ENCODE results near the gene HAUS2. TPM values are rescaled to one million over a fixed set of nuclear protein-coding genes. Genes with fewer than 3 reads are reported as not detected.

Gene HAUS2
- total RNA-seq (33.5 and 37.8 TPM in 2 replicates), polyA plus RNA-seq (9.9 and 12.6 TPM in 2 replicates), polyA minus RNA-seq (6.0 and 8.8 TPM in 2 replicates), Bru-seq, nascent RNA (percentile 80 among the genes with signal in this experiment), BruChase-seq, experiment 1, labeled RNA remaining after a 6-hour chase (percentile 92 among the genes with signal in this experiment), BruChase-seq, experiment 2, labeled RNA remaining after a 2-hour chase (percentile 85 among the genes with signal in this experiment)
- polyA plus RNA-seq (2011; cell fraction: cytosol; rRNA removed), result 21.0 and 21.6 TPM in 2 replicates
- 8.0 and 11.9 TPM in 2 replicates for polyA plus RNA-seq (2011; cell fraction: nucleus; rRNA removed)
- 18.0 and 30.5 TPM in 2 replicates for polyA plus RNA-seq (2012)
- polyA minus RNA-seq (2011; cell fraction: cytosol; rRNA and poly(A)+ RNA removed), result 13.2 TPM
- 5.6 and 8.0 TPM in 2 replicates for polyA minus RNA-seq (2011; cell fraction: nucleus; rRNA and poly(A)+ RNA removed)
- long read RNA-seq, transcript HAUS2-201 (6 exons, 3,949 nt), result major isoform, 13 of 35 reads
- long read RNA-seq, partial matches to known transcripts, result 0 of 35 reads
- long read RNA-seq, other reads (novel, unspliced or antisense), result 12 of 35 reads

GRCh38 chr15:42548249-42549031, at the start of gene HAUS2, which contains the start of gene LRRC57:
HAUS2 (plus strand) TSS chr15:42548838; CDS start chr15:42548873, 35 bp downstream.
LRRC57 (minus strand) TSS chr15:42548793; CDS start chr15:42548434, 359 bp downstream.
- FAIRE-seq, result peak; percentile 81

More at GRCh38 chr15:42548249-42549031, at the start of gene HAUS2, which contains the start of gene LRRC57:
- Histone ChIP-seq H3K27me3 (ENCODE audit: control insufficient read depth in 2 of 2, insufficient read depth in 2 of 2, low read length in 2 of 2) (no peaks in the 10 kb centered on the region), H2AFZ (ENCODE audit: low read depth, low read length) (peak within 1 kb of the TSS; percentile 98), H3K9me1 (replicated peaks; ENCODE audit: control insufficient read depth, extremely low read depth, insufficient read depth, low read length) (no peaks in the 10 kb centered on the region), H3K4me2 (ENCODE audit: insufficient read depth, low read length) (peak within 1 kb of the TSS; percentile 95), H3K4me1 (ENCODE audit: control insufficient read depth, extremely low read depth, insufficient read depth, low read length) (peaks cover 27% of the 10 kb centered on the region), H3K36me3 (ENCODE audit: control insufficient read depth in 2 of 2, extremely low read depth in 1 of 2, insufficient read depth in 2 of 2, low read length in 2 of 2) (peaks cover 4 to 13% of the 10 kb centered on the region in 2 experiments), H3K9ac (replicated peaks; ENCODE audit: extremely low read depth, insufficient read depth, low read length) (peak within 1 kb of the TSS; percentile 80), H3K79me2 (ENCODE audit: control insufficient read depth, insufficient read depth, low read length) (peaks cover 72% of the 10 kb centered on the region), H3K27ac (ENCODE audit: insufficient read depth, low read depth, low read length) (peak within 1 kb of the TSS; percentile 41), H3K4me3 (replicated peaks in 1 of 3; ENCODE audit: insufficient read depth in 1 of 3, low read depth in 1 of 3, low read length in 3 of 3) (peak within 1 kb of the TSS; percentile 65 to 96 (median 89)), H3K9me3 (replicated peaks; ENCODE audit: control insufficient read depth, insufficient read depth, low read length) (no peaks in the 10 kb centered on the region), H4K20me1 (replicated peaks; ENCODE audit: control insufficient read depth, extremely low read depth, insufficient read depth, low read length) (peaks cover 2% of the 10 kb centered on the region)
- intact Hi-C loops (cut with micrococcal nuclease), result loop anchor here (1.0 to 2.0 kb wide), 3 partner anchors 27 to 102 kb away; partner anchors contain the start of genes SNAP23 and STARD9
- dilution Hi-C loops (cut with MboI; ENCODE audit: extremely low pct_ligation_motif_present, low sequenced_read_pairs), result no loop called here
- DNase-seq (ENCODE audit: low read depth, low spot score), result peak; percentile 88
- ChIA-PET POLR2A (interaction anchor here (1.0 kb wide), 1 partner anchor 27 kb away, joined by 3 read pairs; the partner anchor contains the start of gene STARD9), CTCF (interaction anchor here (1.6 to 2.3 kb wide), 4 partner anchors 14 to 103 kb away, joined by 5 to 15 read pairs (median 6); partner anchors contain the start of gene SNAP23)
- no TSS peak for BruUV-seq (replicated peaks)
- TF ChIP-seq MAX (IDR thresholded peaks at IDR 0.05; ENCODE audit: insufficient read depth, insufficient read length), result peak; percentile 20
- no peak for TF ChIP-seq FOS (IDR thresholded peaks at IDR 0.05; ENCODE audit: borderline replicate concordance, insufficient read depth, low read length)
- peak; percentile 36 for TF ChIP-seq JUN (IDR thresholded peaks at IDR 0.05; ENCODE audit: borderline replicate concordance, insufficient read depth, insufficient read length, low read depth)
- TF ChIP-seq MYC (IDR thresholded peaks at IDR 0.05; ENCODE audit: low read depth, low read length), result no peak
- TF ChIP-seq POLR2A (IDR thresholded peaks at IDR 0.05; ENCODE audit: low read depth, low read length), result peak; percentile 95
- TF ChIP-seq POLR2AphosphoS5 (IDR thresholded peaks at IDR 0.05; ENCODE audit: insufficient read depth, low read depth, low read length), result peak; percentile 94
- TF ChIP-seq CTCF (IDR thresholded peaks at IDR 0.05; ENCODE audit: extremely low read depth in 1 of 2, insufficient read depth in 1 of 2, low read depth in 1 of 2, low read length in 2 of 2), result no peak

Data from endothelial cell of umbilical vein (primary cell).